Measurements from ENCODE around the gene ADAP2.
"Not testable (repeated sequence)": the region's sequence is repeated elsewhere in the genome, so short reads cannot be mapped to it uniquely, and the experiment has no call there.

ADAP2 gene

GRCh38 chr17:30921544-30922196 is at the start of gene ADAP2:
TSS of gene ADAP2 (plus strand) at chr17:30921945. CDS start at chr17:30922015, 70 bp downstream.
- peak; percentile 16 to 70 for DNase-seq

- DNase-seq = no peak
Observed at GRCh38 chr17:30886187-30886586, 35.6 kb upstream of the ADAP2 start.

GRCh38 chr17:30894236-30894635 is 27.5 kb upstream of the ADAP2 start:
- DNase-seq = no peak

- no peak for DNase-seq
Observed at GRCh38 chr17:30897311-30897710, 24.4 kb upstream of the ADAP2 start.

GRCh38 chr17:30905742-30906100 is 16.0 kb upstream of the ADAP2 start:
- no peak for DNase-seq

- peak; percentile 93 to 98 for DNase-seq
Observed at GRCh38 chr17:30906101-30906911, 15.4 kb upstream of the ADAP2 start, which contains the start of gene TEFM. TSS of gene TEFM (minus strand) at chr17:30906238. CDS start at chr17:30906198, 40 bp downstream.

GRCh38 chr17:30908717-30909420 is 12.9 kb upstream of the ADAP2 start:
- DNase-seq = no peak

- not testable (repeated sequence) for DNase-seq
Observed at GRCh38 chr17:30910151-30910550, 11.6 kb upstream of the ADAP2 start.

- peak in 1 of 2 experiments; percentile 12 for DNase-seq
Observed at GRCh38 chr17:30913955-30914354, 7.8 kb upstream of the ADAP2 start.

- no peak for DNase-seq
Observed at GRCh38 chr17:30915833-30916611, 5.7 kb upstream of the ADAP2 start.

- DNase-seq = no peak
Observed at GRCh38 chr17:30917050-30917449, 4.7 kb upstream of the ADAP2 start.

GRCh38 chr17:30920282-30920681 is 1.5 kb upstream of the ADAP2 start:
- no peak for DNase-seq

- no peak for DNase-seq
Observed at GRCh38 chr17:30920683-30921543, 832 bp upstream of the ADAP2 start.

- DNase-seq = peak in 1 of 2 experiments; percentile 52
Observed at GRCh38 chr17:30922235-30923030, 688 bp downstream of the ADAP2 start.

- DNase-seq = no peak
Observed at GRCh38 chr17:30924341-30924740, 2.6 kb downstream of the ADAP2 start.

- DNase-seq = no peak
Observed at GRCh38 chr17:30926516-30926915, 4.8 kb downstream of the ADAP2 start.

GRCh38 chr17:30927756-30928155 is 6.0 kb downstream of the ADAP2 start:
- no peak for DNase-seq

GRCh38 chr17:30928584-30928983 is 6.8 kb downstream of the ADAP2 start:
- no peak for DNase-seq

- no peak for DNase-seq
Observed at GRCh38 chr17:30929081-30929633, 7.4 kb downstream of the ADAP2 start.

GRCh38 chr17:30929861-30930260 is 8.1 kb downstream of the ADAP2 start:
- not testable (repeated sequence) for DNase-seq

GRCh38 chr17:30930495-30930894 is 8.8 kb downstream of the ADAP2 start:
- DNase-seq = no peak
